ENCODE measurements around the gene HEXB. TPM values are rescaled to one million over a fixed set of nuclear protein-coding genes. Genes with fewer than 3 reads are reported as not detected.

HEXB gene
- total and polyA plus RNA-seq, 2 of the 8 experiments (the other 6 are each of a cell fraction or from before 2014, with no cell fraction given) = 39.7 to 69.2 TPM

- TF ChIP-seq CHD7 (IDR thresholded peaks at IDR 0.05; ENCODE audit: insufficient replicate concordance, low read length) (no peak), SAP30 (IDR thresholded peaks at IDR 0.05; ENCODE audit: insufficient read depth, insufficient replicate concordance, low read length) (no peak)
These were observed 2.1 kb downstream of the HEXB start (continued) for GRCh38 chr5:74686962-74687751.
